Loucy (cell line): ENCODE measurements around the gene GHRHR.

Experiments used
- H2AFZ ChIP-seq: fragments of 200-600 bp; sonication (generic); 2 replicates; pipeline ENCODE4 v1.6.0; 2016; ENCODE audit warnings: antibody characterized with exemption, mild to moderate bottlenecking, low read length, moderate library complexity
- H3F3A ChIP-seq: fragments of 200-600 bp; 2 replicates; pipeline ENCODE4 v1.6.0; 2016; ENCODE audit warnings: antibody characterized with exemption, low read depth, mild to moderate bottlenecking
- H3K27me3 ChIP-seq: fragments of 200-600 bp; sonication (generic); 2 replicates; pipeline ENCODE4 v1.6.1; 2014; ENCODE audit warnings: low read length, mild to moderate bottlenecking; ENCODE audit not compliant: insufficient read depth, poor library complexity, severe bottlenecking
- H3K36me3 ChIP-seq: fragments of 200-600 bp; sonication (generic); 2 replicates; pipeline ENCODE4 v1.6.1; 2016; ENCODE audit warnings: low read length; ENCODE audit not compliant: insufficient read depth
- H3K4me1 ChIP-seq: fragments of 200-600 bp; sonication (generic); 2 replicates; pipeline ENCODE4 v1.5.1; 2014; ENCODE audit warnings: low read length, mild to moderate bottlenecking; ENCODE audit not compliant: insufficient read depth, poor library complexity, severe bottlenecking
- H3K4me2 ChIP-seq: fragments of 200-600 bp; sonication (generic); 2 replicates; pipeline ENCODE4 v1.6.0; 2014; ENCODE audit warnings: antibody characterized with exemption, low read length, low read depth, mild to moderate bottlenecking; ENCODE audit not compliant: poor library complexity, severe bottlenecking
- H3K4me3 ChIP-seq: fragments of 200-600 bp; sonication (generic); 2 replicates; pipeline ENCODE4 v1.5.1; 2014; ENCODE audit warnings: low read length, mild to moderate bottlenecking, mixed read lengths; ENCODE audit not compliant: poor library complexity, severe bottlenecking
- H3K79me2 ChIP-seq: fragments of 200-600 bp; sonication (generic); 2 replicates; pipeline ENCODE4 v1.6.1; 2014; ENCODE audit warnings: low read length; ENCODE audit not compliant: insufficient read depth
- H3K9ac ChIP-seq: fragments of 200-600 bp; sonication (generic); 2 replicates; pipeline ENCODE4 v1.6.0; 2014; ENCODE audit warnings: mild to moderate bottlenecking, low read depth, low read length, moderate library complexity; ENCODE audit not compliant: poor library complexity, severe bottlenecking
- H3K9me2 ChIP-seq: fragments of 200-600 bp; sonication (generic); replicated peaks from 2 replicates; pipeline ENCODE4 v1.6.1; 2016; ENCODE audit warnings: low read depth, low read length, mixed read lengths
- H3K9me3 ChIP-seq: fragments of 200-600 bp; sonication (generic); 2 replicates; pipeline ENCODE4 v1.6.1; 2014; ENCODE audit warnings: mild to moderate bottlenecking, antibody characterized with exemption, low read length, low read depth; ENCODE audit not compliant: insufficient read depth
- H4K20me1 ChIP-seq: fragments of 200-600 bp; sonication (generic); 2 replicates; pipeline ENCODE4 v1.6.0; 2014; ENCODE audit warnings: antibody characterized with exemption, low read length, mild to moderate bottlenecking; ENCODE audit not compliant: insufficient read depth, poor library complexity, severe bottlenecking
- CTCF ChIP-seq: fragments of 200-600 bp; sonication (generic); conservative IDR thresholded peaks from 2 replicates; pipeline ENCODE4 v1.5.1; 2014; ENCODE audit warnings: mild to moderate bottlenecking, antibody characterized with exemption, low read length
- EZH2phosphoT487 ChIP-seq: fragments of 200-600 bp; IDR thresholded peaks from 2 replicates; pipeline ENCODE4 v1.6.1; 2018; ENCODE audit warnings: antibody characterized with exemption, mild to moderate bottlenecking, moderate library complexity, borderline replicate concordance

The GHRHR gene

GRCh38 chr7:31017032-31017675, 53.4 kb downstream of the GHRHR start:
- no peak overlapping the region for H3K4me3 ChIP-seq
- H3F3A ChIP-seq, result no peaks in the 10 kb centered on the region
- H3K9me3 ChIP-seq, result no peaks in the 10 kb centered on the region
- no peak overlapping the region for H3K4me2 ChIP-seq
- no peaks in the 10 kb centered on the region for H3K9me2 ChIP-seq
- H3K79me2 ChIP-seq, result no peaks in the 10 kb centered on the region
- no peak overlapping the region for H3K9ac ChIP-seq
- no peak overlapping the region for H2AFZ ChIP-seq
- no peaks in the 10 kb centered on the region for H3K27me3 ChIP-seq
- H3K4me1 ChIP-seq, result peaks cover 4% of the 10 kb centered on the region
- no peaks in the 10 kb centered on the region for H4K20me1 ChIP-seq
- no peaks in the 10 kb centered on the region for H3K36me3 ChIP-seq
- TF ChIP-seq CTCF (no peak), EZH2phosphoT487 (no peak)

- H3K36me3 ChIP-seq, result no peaks in the 10 kb centered on the region
- peaks cover 4% of the 10 kb centered on the region for H3K4me1 ChIP-seq
- H3K4me2 ChIP-seq, result no peak overlapping the region
- H4K20me1 ChIP-seq, result no peaks in the 10 kb centered on the region
- H3K9me2 ChIP-seq, result no peaks in the 10 kb centered on the region
- no peak overlapping the region for H2AFZ ChIP-seq
- no peaks in the 10 kb centered on the region for H3K79me2 ChIP-seq
- H3K27me3 ChIP-seq, result no peaks in the 10 kb centered on the region
- no peaks in the 10 kb centered on the region for H3F3A ChIP-seq
- H3K9me3 ChIP-seq, result no peaks in the 10 kb centered on the region
- no peak overlapping the region for H3K9ac ChIP-seq
- TF ChIP-seq EZH2phosphoT487 (no peak), CTCF (no peak)
- H3K4me3 ChIP-seq, result no peak overlapping the region
These were observed 54.0 kb downstream of the GHRHR start for GRCh38 chr7:31017721-31018120.

- no peaks in the 10 kb centered on the region for H3K9me2 ChIP-seq
- TF ChIP-seq EZH2phosphoT487, result no peak
- no peak for TF ChIP-seq CTCF
- no peaks in the 10 kb centered on the region for H3K9me3 ChIP-seq
- H3K27me3 ChIP-seq, result no peaks in the 10 kb centered on the region
- H3K79me2 ChIP-seq, result no peaks in the 10 kb centered on the region
- H3K9ac ChIP-seq, result no peak overlapping the region
- H3K36me3 ChIP-seq, result no peaks in the 10 kb centered on the region
- peaks cover 7% of the 10 kb centered on the region for H3K4me1 ChIP-seq
- H3F3A ChIP-seq, result no peaks in the 10 kb centered on the region
- H3K4me3 ChIP-seq, result no peak overlapping the region
- H2AFZ ChIP-seq, result no peak overlapping the region
- no peak overlapping the region for H3K4me2 ChIP-seq
- H4K20me1 ChIP-seq, result no peaks in the 10 kb centered on the region
These were observed 55.8 kb downstream of the GHRHR start for GRCh38 chr7:31019509-31019908.
